H1 (cell line): ENCODE data around the gene ICE1. TPM values are rescaled to one million over a fixed set of nuclear protein-coding genes. Genes with fewer than 3 reads are reported as not detected.

ENCODE experiments used
- CTCF ChIA-PET: fragments of 300-600 bp; sonication (Branson Sonifier 250); formaldehyde crosslinking; loops from one replicate; lab custom pipeline; 2021; ENCODE audit not compliant: partially characterized antibody; lab: Charles Lee
- POLR2A ChIA-PET: fragments of 300-600 bp; sonication (Branson Sonifier 250); formaldehyde crosslinking; loops from one replicate; lab custom pipeline; 2021; ENCODE audit warnings: inconsistent platforms; ENCODE audit not compliant: partially characterized antibody; lab: Charles Lee
- DNase-seq, 2 experiments: peaks; one replicate each; pipeline versions ENCODE4 v3.0.0 to v3.0.0-alpha.2; 2010 to 2022; ENCODE audit warnings: low spot score in 2 of 2, low read depth in 1 of 2, mixed read lengths in 1 of 2
- FAIRE-seq: peaks from 2 replicates; lab custom pipeline; 2011; peaks lifted over from hg19 to GRCh38; lab: Jason Lieb, UNC
- H2AFZ ChIP-seq: 2 replicates; pipeline ENCODE4 v1.8.1; 2012; ENCODE audit warnings: low read length, inconsistent platforms
- H2AK5ac ChIP-seq: 2 replicates; pipeline ENCODE4 v1.6.1; 2013; ENCODE audit warnings: low read depth, low read length
- H2BK120ac ChIP-seq: replicated peaks from 2 replicates; pipeline ENCODE3; 2013; ENCODE audit warnings: low read depth, low read length, inconsistent platforms
- H2BK12ac ChIP-seq: 2 replicates; pipeline ENCODE4 v1.6.1; 2013; ENCODE audit warnings: low read depth, low read length
- H2BK15ac ChIP-seq: 2 replicates; pipeline ENCODE4 v1.6.1; 2013; ENCODE audit warnings: low read length
- H2BK20ac ChIP-seq: 2 replicates; pipeline ENCODE4 v1.6.1; 2013; ENCODE audit warnings: low read length
- H2BK5ac ChIP-seq: 2 replicates; pipeline ENCODE4 v1.6.1; 2013; ENCODE audit warnings: low read depth, low read length
- H3K14ac ChIP-seq: 2 replicates; pipeline ENCODE4 v1.6.1; 2013; ENCODE audit warnings: inconsistent platforms; ENCODE audit not compliant: insufficient read length
- H3K18ac ChIP-seq: 2 replicates; pipeline ENCODE4 v1.6.1; 2013; ENCODE audit warnings: low read length; ENCODE audit errors: extremely low read depth
- H3K23ac ChIP-seq: 2 replicates; pipeline ENCODE4 v1.6.1; 2013; ENCODE audit warnings: inconsistent platforms; ENCODE audit not compliant: insufficient read length
- H3K23me2 ChIP-seq: 2 replicates; pipeline ENCODE4 v1.6.1; 2013; ENCODE audit warnings: low read depth, low read length
- H3K27ac ChIP-seq: 2 replicates; pipeline ENCODE4 v1.6.1; 2011; ENCODE audit warnings: low read depth, low read length, inconsistent platforms
- H3K27me3 ChIP-seq, 4 experiments: replicated peaks in 1 of 4; 1 replicate in 1 of 4; 2 replicates in 3 of 4; pipeline versions ENCODE4 v1.6.1 to v1.8.1; 2011 to 2013; ENCODE audit warnings: low read length in 3 of 4, mild to moderate bottlenecking in 3 of 4, inconsistent platforms in 2 of 4, mixed read lengths in 2 of 4, moderate library complexity in 1 of 4; ENCODE audit not compliant: control insufficient read depth in 3 of 4, insufficient read depth in 3 of 4; ENCODE audit errors: extremely low read depth in 1 of 4
- H3K36me3 ChIP-seq, 4 experiments: 2 replicates each; pipeline versions ENCODE4 v1.6.1 to v1.8.1; 2011 to 2013; ENCODE audit warnings: mild to moderate bottlenecking in 4 of 4, low read length in 3 of 4, moderate library complexity in 2 of 4, control low read depth in 1 of 4, inconsistent platforms in 1 of 4; ENCODE audit not compliant: insufficient read depth in 4 of 4, control insufficient read depth in 2 of 4
- H3K4ac ChIP-seq: replicated peaks from 2 replicates; pipeline ENCODE3; 2013; ENCODE audit warnings: low read length, low read depth, mixed read lengths, inconsistent platforms; ENCODE audit not compliant: insufficient read length
- H3K4me1 ChIP-seq, 4 experiments: replicated peaks in 1 of 4; 1 replicate in 1 of 4; 2 replicates in 3 of 4; pipeline versions ENCODE4 v1.6.1 to v1.8.1; 2011 to 2013; ENCODE audit warnings: low read length in 3 of 4, inconsistent platforms in 2 of 4, mixed read lengths in 1 of 4; ENCODE audit not compliant: insufficient read depth in 4 of 4, control insufficient read depth in 3 of 4
- H3K4me2 ChIP-seq, 2 experiments: 2 replicates each; pipeline versions ENCODE4 v1.6.1 to v1.8.1; 2011 to 2013; ENCODE audit warnings: low read depth in 2 of 2, low read length in 2 of 2, control low read depth in 1 of 2, inconsistent platforms in 1 of 2, mild to moderate bottlenecking in 1 of 2; ENCODE audit not compliant: insufficient read depth in 1 of 2
- H3K4me3 ChIP-seq, 4 experiments: fragments of 200-600, 300-600 bp in 1 of 4; sonication (generic), shearing (Covaris generic), sonication (Bioruptor Twin) in 1 of 4; 2 replicates each; pipeline versions ENCODE4 v1.5.1 to v1.8.1; 2011 to 2016; ENCODE audit warnings: low read length in 4 of 4, low read depth in 3 of 4, control low read depth in 2 of 4, inconsistent platforms in 2 of 4, mild to moderate bottlenecking in 2 of 4, mixed read lengths in 1 of 4, moderate library complexity in 1 of 4; ENCODE audit not compliant: insufficient read depth in 2 of 4; ENCODE audit errors: extremely low read depth in 1 of 4
- H3K56ac ChIP-seq: replicated peaks from 2 replicates; pipeline ENCODE3; 2013; ENCODE audit warnings: low read depth, mild to moderate bottlenecking, mixed read lengths, low read length, inconsistent platforms; ENCODE audit not compliant: insufficient read length
- H3K79me1 ChIP-seq: 2 replicates; pipeline ENCODE4 v1.6.1; 2013; ENCODE audit warnings: low read depth, low read length, control low read depth
- H3K79me2 ChIP-seq, 2 experiments: 2 replicates each; pipeline versions ENCODE4 v1.6.1 to v1.8.1; 2012 to 2013; ENCODE audit warnings: low read length in 2 of 2, mild to moderate bottlenecking in 2 of 2, inconsistent platforms in 1 of 2; ENCODE audit not compliant: insufficient read depth in 2 of 2, control insufficient read depth in 1 of 2
- H3K9ac ChIP-seq, 4 experiments: replicated peaks in 1 of 4; 1 replicate in 1 of 4; 2 replicates in 3 of 4; pipeline versions ENCODE4 v1.6.1 to v1.8.1; 2011 to 2013; ENCODE audit warnings: low read depth in 3 of 4, low read length in 3 of 4, control low read depth in 2 of 4, mild to moderate bottlenecking in 2 of 4, moderate library complexity in 2 of 4, inconsistent platforms in 1 of 4; ENCODE audit errors: extremely low read depth in 1 of 4
- H3K9me3 ChIP-seq, 2 experiments: 2 replicates each; pipeline versions ENCODE4 v1.6.1 to v1.8.1; 2012 to 2013; ENCODE audit warnings: mild to moderate bottlenecking in 2 of 2, moderate library complexity in 2 of 2, control low read depth in 1 of 2, inconsistent platforms in 1 of 2, low read depth in 1 of 2, low read length in 1 of 2, mixed read lengths in 1 of 2; ENCODE audit not compliant: insufficient read depth in 2 of 2
- H4K20me1 ChIP-seq, 2 experiments: replicated peaks in 1 of 2; 2 replicates each; pipeline versions ENCODE3 to v1.8.1; 2011 to 2013; ENCODE audit warnings: inconsistent platforms in 2 of 2, low read length in 2 of 2, mild to moderate bottlenecking in 1 of 2; ENCODE audit not compliant: insufficient read depth in 2 of 2, control insufficient read depth in 1 of 2
- H4K5ac ChIP-seq: 2 replicates; pipeline ENCODE4 v1.6.1; 2013; ENCODE audit warnings: low read length, low read depth, mixed read lengths, inconsistent platforms; ENCODE audit not compliant: insufficient read length
- H4K8ac ChIP-seq: 2 replicates; pipeline ENCODE4 v1.8.0; 2013; ENCODE audit warnings: mild to moderate bottlenecking, moderate library complexity, low read length, inconsistent platforms; ENCODE audit not compliant: insufficient read depth; ENCODE audit errors: extremely low read depth
- H4K91ac ChIP-seq: replicated peaks from 2 replicates; pipeline ENCODE3; 2013; ENCODE audit warnings: low read length, mixed read lengths, inconsistent platforms; ENCODE audit not compliant: insufficient read length
- BRCA1 ChIP-seq: IDR thresholded peaks from 2 replicates; pipeline ENCODE4 v1.6.1; 2012; ENCODE audit warnings: low read depth, low read length, improper control_type of control experiment
- CBX8 ChIP-seq: fragments of 300-800, 300-1000 bp; sonication (generic); IDR thresholded peaks from 2 replicates; pipeline ENCODE4 v1.7.1; 2016; ENCODE audit warnings: low read depth, low read length, borderline replicate concordance
- CREB1 ChIP-seq: IDR thresholded peaks from 2 replicates; pipeline ENCODE4 v1.6.1; 2012; ENCODE audit warnings: inconsistent platforms
- EGR1 ChIP-seq: IDR thresholded peaks from 2 replicates; pipeline ENCODE4 v1.6.1; 2011; ENCODE audit warnings: low read depth, low read length, borderline replicate concordance
- EP300 ChIP-seq, 2 experiments: IDR thresholded peaks; 1 replicate in 1 of 2; 2 replicates in 1 of 2; pipeline ENCODE4 v1.6.1; 2011 to 2012; ENCODE audit warnings: low read depth in 2 of 2, low read length in 2 of 2, mild to moderate bottlenecking in 2 of 2, borderline replicate concordance in 1 of 2, inconsistent platforms in 1 of 2, moderate library complexity in 1 of 2
- PHF8 ChIP-seq: fragments of 200-600 bp; sonication (generic); conservative IDR thresholded peaks from 2 replicates; pipeline ENCODE4 v1.7.1; 2012; ENCODE audit warnings: low read depth, mild to moderate bottlenecking, inconsistent platforms, low read length, moderate library complexity
- POLR2A ChIP-seq, 2 experiments: IDR thresholded peaks; 1 replicate in 1 of 2; 2 replicates in 1 of 2; pipeline ENCODE4 v1.6.1; 2011; ENCODE audit warnings: low read depth in 2 of 2, low read length in 2 of 2, mild to moderate bottlenecking in 2 of 2; ENCODE audit errors: control extremely low read depth in 1 of 2
- RBBP5 ChIP-seq: IDR thresholded peaks from 2 replicates; pipeline ENCODE4 v1.7.1; 2012; ENCODE audit warnings: low read depth, mild to moderate bottlenecking, inconsistent platforms, low read length, moderate library complexity, borderline replicate concordance
- RXRA ChIP-seq: IDR thresholded peaks from 2 replicates; pipeline ENCODE4 v1.6.1; 2011; ENCODE audit warnings: low read depth, mild to moderate bottlenecking, low read length, moderate library complexity; ENCODE audit not compliant: insufficient read depth
- TAF1 ChIP-seq: IDR thresholded peaks from 2 replicates; pipeline ENCODE4 v1.6.1; 2011; ENCODE audit warnings: mild to moderate bottlenecking, low read depth, low read length
- TAF7 ChIP-seq: optimal IDR thresholded peaks from 2 replicates; pipeline ENCODE3; 2011; ENCODE audit warnings: low read depth, mild to moderate bottlenecking, inconsistent platforms, low read length, moderate library complexity, borderline replicate concordance
- TCF12 ChIP-seq: IDR thresholded peaks from 2 replicates; pipeline ENCODE4 v1.6.1; 2011; ENCODE audit warnings: low read depth, mild to moderate bottlenecking, low read length
- WGBS, 2 experiments: shearing (Covaris generic) in 1 of 2; methylation state at CpG; one replicate each; pipeline versions ENCODE4 v1.1.6 to v1.1.7; 2013 to 2015; ENCODE audit warnings: low lambda C conversion rate in 2 of 2, mixed read lengths in 2 of 2, inconsistent platforms in 1 of 2, low coverage in 1 of 2, missing lambda C conversion rate in 1 of 2; ENCODE audit not compliant: insufficient replicate concordance in 2 of 2, insufficient coverage in 1 of 2, insufficient read length in 1 of 2; ENCODE audit errors: extremely low coverage in 1 of 2, missing lambda C conversion rate in 1 of 2; 5-methylcytosine and 5-hydroxymethylcytosine counted together
- polyA plus RNA-seq, 7 experiments: library from polyadenylated mRNA; depleted of rRNA in 3 of 7; stranded (reverse) in 5 of 7; unstranded in 2 of 7; fragments of >200 nt in 5 of 7; fragments of 200-250 nt in 2 of 7; gene quantifications; 1 replicate in 5 of 7; 2 replicates in 1 of 7; 4 replicates in 1 of 7; pipeline versions ENCODE4 v1.2.1 to v1.2.3, GENCODE V29; 2011 to 2013; ENCODE audit warnings: missing spikeins in 2 of 7, mixed read lengths in 2 of 7
- total RNA-seq: library from RNA; stranded (reverse); fragmentation: NEBNext Ultra II Directional; extraction: Animal tissue kit (Norgen Biotek cat#: 25700); gene quantifications from 2 replicates; pipeline ENCODE4 v1.2.1, GENCODE V29; 2021
- TF ChIP-seq, protein P1 (sequence below): IDR thresholded peaks from 2 replicates; pipeline ENCODE4 v1.6.1; 2012; ENCODE audit warnings: inconsistent platforms
- TF ChIP-seq, protein P2 (sequence below): IDR thresholded peaks from 2 replicates; pipeline ENCODE4 v1.6.1; 2012; ENCODE audit warnings: inconsistent platforms

The ICE1 gene
- total and polyA plus RNA-seq, 2 of the 8 experiments (the other 6 are each of a cell fraction or from before 2014, with no cell fraction given), result 11.8 to 53.9 TPM

DNA sequence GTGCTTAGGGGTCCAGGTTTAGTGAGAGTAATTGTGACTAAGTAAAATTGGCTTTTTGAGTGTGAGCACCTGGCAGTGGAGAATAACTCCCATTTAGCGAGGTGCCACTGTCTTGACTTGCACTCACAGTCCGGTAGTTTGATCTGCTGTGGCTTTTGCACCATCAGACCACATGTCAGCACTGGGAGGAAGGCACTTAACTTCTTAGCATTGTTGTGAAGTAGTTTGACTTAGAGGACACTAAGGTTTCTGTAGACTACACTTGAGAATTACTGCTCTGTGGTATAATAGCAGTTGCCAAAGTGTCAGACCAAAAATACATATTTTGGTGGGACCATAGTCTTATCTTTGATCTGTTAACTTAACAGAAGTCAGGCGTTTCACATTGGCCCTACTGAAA, 63.6 kb downstream of the ICE1 start:
- H3K14ac ChIP-seq, result no peak overlapping the region
- TF ChIP-seq RXRA (no peak), POLR2A (IDR thresholded peaks at IDR 0.05; ENCODE audit: control extremely low read depth in 1 of 2, low read depth in 2 of 2, low read length in 2 of 2) (no peak), CBX8 (no peak), TAF1 (no peak), PHF8 (no peak), RBBP5 (no peak), BRCA1 (no peak), TAF7 (no peak), EP300 (IDR thresholded peaks at IDR 0.05; ENCODE audit: borderline replicate concordance in 1 of 2, low read depth in 2 of 2, low read length in 2 of 2) (no peak), EGR1 (no peak), TCF12 (no peak), CREB1 (no peak)
- TF ChIP-seq, protein P1, sequence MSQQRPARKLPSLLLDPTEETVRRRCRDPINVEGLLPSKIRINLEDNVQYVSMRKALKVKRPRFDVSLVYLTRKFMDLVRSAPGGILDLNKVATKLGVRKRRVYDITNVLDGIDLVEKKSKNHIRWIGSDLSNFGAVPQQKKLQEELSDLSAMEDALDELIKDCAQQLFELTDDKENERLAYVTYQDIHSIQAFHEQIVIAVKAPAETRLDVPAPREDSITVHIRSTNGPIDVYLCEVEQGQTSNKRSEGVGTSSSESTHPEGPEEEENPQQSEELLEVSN, result no peak
- TF ChIP-seq, protein P2, sequence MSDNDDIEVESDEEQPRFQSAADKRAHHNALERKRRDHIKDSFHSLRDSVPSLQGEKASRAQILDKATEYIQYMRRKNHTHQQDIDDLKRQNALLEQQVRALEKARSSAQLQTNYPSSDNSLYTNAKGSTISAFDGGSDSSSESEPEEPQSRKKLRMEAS, result no peak

More for the DNA sequence above, 63.6 kb downstream of the ICE1 start:
- ChIA-PET CTCF (interaction anchor here (1.4 kb wide), 1 partner anchor 395 kb away, joined by 3 read pairs; no protein-coding TSS in a partner anchor), POLR2A (no interaction called here)
- H2BK12ac ChIP-seq, result no peak overlapping the region
- peaks cover 0 to 2% of the 10 kb centered on the region in 2 experiments for H4K20me1 ChIP-seq
- H3K9me3 ChIP-seq, result no peaks in the 10 kb centered on the region
- no peak overlapping the region for H3K4me2 ChIP-seq
- FAIRE-seq (no peak), DNase-seq (no peak)
- no peak overlapping the region for H4K5ac ChIP-seq
- 92% methylated on average over 3 of the region's 3 CpGs; no CpG with 5 or more reads in 1 of the 2 experiments for WGBS, 2 experiments
- no peak overlapping the region for H3K4me3 ChIP-seq
- no peaks in the 10 kb centered on the region for H3K79me2 ChIP-seq
- no peaks in the 10 kb centered on the region for H3K27me3 ChIP-seq
- no peak overlapping the region for H3K56ac ChIP-seq
- no peak overlapping the region for H2AK5ac ChIP-seq
- no peak overlapping the region for H2BK120ac ChIP-seq
- H2AFZ ChIP-seq, result no peak overlapping the region
- no peak overlapping the region for H3K18ac ChIP-seq
- no peak overlapping the region for H2BK15ac ChIP-seq
- no peaks in the 10 kb centered on the region; the same call in 1 of the 2 replicates for H3K23me2 ChIP-seq
- no peak overlapping the region for H3K27ac ChIP-seq
- no peak overlapping the region for H2BK5ac ChIP-seq
- H3K23ac ChIP-seq, result no peak overlapping the region
- no peaks in the 10 kb centered on the region for H3K79me1 ChIP-seq
- H3K4ac ChIP-seq, result no peak overlapping the region
- H4K8ac ChIP-seq, result no peak overlapping the region
- H4K91ac ChIP-seq, result no peak overlapping the region
- peaks cover 0 to 10% (median 10%) of the 10 kb centered on the region in 4 experiments; a peak in 6 of 8 replicates for H3K36me3 ChIP-seq
- H3K9ac ChIP-seq, result no peak overlapping the region
- H3K4me1 ChIP-seq, result peaks cover 0 to 5% (median 3%) of the 10 kb centered on the region in 4 experiments; a peak in 3 of 7 replicates
- H2BK20ac ChIP-seq, result no peak overlapping the region
